K562 (cell line): Measurements from ENCODE around the gene SPIB. TPM values are rescaled to one million over a fixed set of nuclear protein-coding genes. Genes with fewer than 3 reads are reported as not detected.

Experiments
- ARHGAP35 ChIP-seq: fragments of 450-650 bp; IDR thresholded peaks from 2 replicates; pipeline ENCODE4 v1.6.1; 2018; ENCODE audit not compliant: partially characterized antibody
- CAMTA2 ChIP-seq: fragments of 250-450 bp; sonication (Bioruptor Pico); conservative IDR thresholded peaks from 2 replicates; pipeline ENCODE4 v1.5.1; 2022
- CBX8 ChIP-seq: fragments of 200-600 bp; sonication (generic); IDR thresholded peaks from 2 replicates; pipeline ENCODE4 v1.6.1; 2012; ENCODE audit warnings: borderline replicate concordance, mixed run types, low read depth, mild to moderate bottlenecking, moderate library complexity, mixed read lengths, low read length, control low read depth, inconsistent platforms; ENCODE audit not compliant: poor library complexity, severe bottlenecking; ENCODE audit errors: extremely low read depth
- CREB1 ChIP-seq, 2 experiments: sonication (generic) in 1 of 2; formaldehyde crosslinking in 1 of 2; IDR thresholded peaks; 2 replicates each; pipeline versions ENCODE4 v1.6.1 to v1.8.0; 2012 to 2022; ENCODE audit warnings: inconsistent platforms in 1 of 2, mild to moderate bottlenecking in 1 of 2, missing genetic modification reagents in 1 of 2, moderate library complexity in 1 of 2
- DIDO1 ChIP-seq: fragments of 450-650 bp; IDR thresholded peaks from 2 replicates; pipeline ENCODE4 v1.6.1; 2016; ENCODE audit warnings: low read depth, missing biosample characterization, missing genetic modification characterization
- KAT8 ChIP-seq: fragments of 450-650 bp; IDR thresholded peaks from 2 replicates; pipeline ENCODE4 v1.6.1; 2016; ENCODE audit warnings: low read depth, mild to moderate bottlenecking
- KDM5B ChIP-seq: fragments of 200-600 bp; sonication (generic); IDR thresholded peaks from 2 replicates; pipeline ENCODE4 v1.6.1; 2012; ENCODE audit warnings: low read depth, mild to moderate bottlenecking, moderate library complexity, low read length, control low read depth, inconsistent platforms; ENCODE audit not compliant: insufficient replicate concordance
- MBD1 ChIP-seq: fragments of 250-450 bp; sonication (Bioruptor Pico); IDR thresholded peaks from 2 replicates; pipeline ENCODE4 v1.8.0; 2022; ENCODE audit warnings: inconsistent platforms
- NFIC ChIP-seq: fragments of 450-650 bp; IDR thresholded peaks from 2 replicates; pipeline ENCODE4 v1.6.1; 2017; ENCODE audit warnings: mild to moderate bottlenecking, inconsistent platforms
- PREB ChIP-seq: sonication (generic); formaldehyde crosslinking; IDR thresholded peaks from 2 replicates; pipeline ENCODE4 v1.8.1; 2023; ENCODE audit warnings: mild to moderate bottlenecking, missing genetic modification reagents
- RFX5 ChIP-seq: IDR thresholded peaks from 2 replicates; pipeline ENCODE4 v1.6.1; 2011; ENCODE audit warnings: low read depth, mild to moderate bottlenecking, improper control_type of control experiment, low read length
- RNF219 ChIP-seq: fragments of 250-450 bp; sonication (Bioruptor Pico); IDR thresholded peaks from 2 replicates; pipeline ENCODE4 v1.5.0; 2022; ENCODE audit warnings: mild to moderate bottlenecking
- TSC22D4 ChIP-seq: fragments of 450-650 bp; IDR thresholded peaks from 2 replicates; pipeline ENCODE4 v1.6.1; 2016; ENCODE audit warnings: missing genetic modification characterization, missing biosample characterization, control low read depth
- ZBTB43 ChIP-seq: sonication (generic); formaldehyde crosslinking; IDR thresholded peaks from 2 replicates; pipeline ENCODE4 v1.8.0; 2023; ENCODE audit warnings: mild to moderate bottlenecking, missing genetic modification reagents
- ZNF311 ChIP-seq: fragments of 250-450 bp; sonication (Bioruptor Pico); IDR thresholded peaks from 2 replicates; pipeline ENCODE4 v1.4.0; 2020; ENCODE audit warnings: mild to moderate bottlenecking, moderate library complexity
- ZNF449 ChIP-seq: fragments of 250-450 bp; sonication (Bioruptor Pico); IDR thresholded peaks from 2 replicates; pipeline ENCODE4 v1.8.0; 2022; ENCODE audit warnings: moderate library complexity, mild to moderate bottlenecking, inconsistent platforms
- ZNF699 ChIP-seq: fragments of 250-450 bp; sonication (Bioruptor Pico); IDR thresholded peaks from 2 replicates; pipeline ENCODE4 v1.8.0; 2021; ENCODE audit warnings: mild to moderate bottlenecking, moderate library complexity; ENCODE audit not compliant: insufficient replicate concordance
- ZNF717 ChIP-seq: fragments of 250-450 bp; sonication (Bioruptor Pico); IDR thresholded peaks from 2 replicates; pipeline ENCODE4 v1.5.0; 2021
- ZNF76 ChIP-seq: fragments of 250-450 bp; sonication (Bioruptor Pico); IDR thresholded peaks from 2 replicates; pipeline ENCODE4 v1.4.0; 2020; ENCODE audit warnings: mild to moderate bottlenecking, moderate library complexity, borderline replicate concordance
- ZNF778 ChIP-seq: fragments of 450-650 bp; formaldehyde crosslinking; IDR thresholded peaks from 2 replicates; pipeline ENCODE4 v1.4.0; 2020; ENCODE audit warnings: mild to moderate bottlenecking, moderate library complexity
- polyA plus RNA-seq, 8 experiments: library from polyadenylated mRNA; depleted of rRNA in 4 of 8; stranded (reverse) in 5 of 8; unstranded in 3 of 8; fragments of >200 nt; fragmentation: Nextera tagmentation in 2 of 8; fragmentation: Illumina TruSeq in 1 of 8; extraction: Ambion mirVana in 2 of 8; extraction: Trizol in 1 of 8; gene quantifications; 2 replicates each; pipeline versions ENCODE4 v1.2.1 to v1.2.3, GENCODE V29; 2011 to 2014; ENCODE audit warnings: inconsistent platforms in 1 of 8, missing spikeins in 1 of 8
- total RNA-seq, 7 experiments: library from RNA; depleted of rRNA in 6 of 7; stranded (reverse); fragments of >200 nt in 6 of 7; fragmentation: Illumina TruSeq in 2 of 7; extraction: Trizol in 2 of 7; gene quantifications; 2 replicates each; pipeline versions ENCODE4 v1.2.1 to v1.2.3, GENCODE V29; 2011 to 2021; ENCODE audit warnings: low replicate concordance in 1 of 7

SPIB gene
- total and polyA plus RNA-seq, 9 of the 15 experiments (the other 6 are each of a cell fraction or from before 2014, with no cell fraction given): 0.06 to 1.0 (median 0.43) TPM; not detected in 1

- TF ChIP-seq PREB (CRISPR knock-in tag) (no peak), CAMTA2 (CRISPR knock-in tag) (no peak), ZBTB43 (CRISPR knock-in tag) (no peak), CBX8 (no peak), MBD1 (CRISPR knock-in tag) (no peak), ZNF699 (CRISPR knock-in tag) (no peak), RNF219 (CRISPR knock-in tag) (no peak), NFIC (no peak), KAT8 (no peak), KDM5B (no peak), ZNF717 (CRISPR knock-in tag) (no peak), CREB1 (IDR thresholded peaks at IDR 0.05) (no peak), CREB1 (CRISPR knock-in tag; IDR thresholded peaks at IDR 0.05) (peak; percentile 32; the same call in 1 of the 2 replicates), ZNF778 (CRISPR knock-in tag) (no peak), TSC22D4 (no peak), ARHGAP35 (no peak), DIDO1 (tag) (no peak), ZNF449 (CRISPR knock-in tag) (no peak), ZNF311 (CRISPR knock-in tag) (no peak), ZNF76 (CRISPR knock-in tag) (no peak), RFX5 (no peak)
Measured at GRCh38 chr19:50461066-50461875, 42.5 kb downstream of the SPIB start (continued).
